ENCODE data around the gene SUMO3.

SUMO3 gene

DNA sequence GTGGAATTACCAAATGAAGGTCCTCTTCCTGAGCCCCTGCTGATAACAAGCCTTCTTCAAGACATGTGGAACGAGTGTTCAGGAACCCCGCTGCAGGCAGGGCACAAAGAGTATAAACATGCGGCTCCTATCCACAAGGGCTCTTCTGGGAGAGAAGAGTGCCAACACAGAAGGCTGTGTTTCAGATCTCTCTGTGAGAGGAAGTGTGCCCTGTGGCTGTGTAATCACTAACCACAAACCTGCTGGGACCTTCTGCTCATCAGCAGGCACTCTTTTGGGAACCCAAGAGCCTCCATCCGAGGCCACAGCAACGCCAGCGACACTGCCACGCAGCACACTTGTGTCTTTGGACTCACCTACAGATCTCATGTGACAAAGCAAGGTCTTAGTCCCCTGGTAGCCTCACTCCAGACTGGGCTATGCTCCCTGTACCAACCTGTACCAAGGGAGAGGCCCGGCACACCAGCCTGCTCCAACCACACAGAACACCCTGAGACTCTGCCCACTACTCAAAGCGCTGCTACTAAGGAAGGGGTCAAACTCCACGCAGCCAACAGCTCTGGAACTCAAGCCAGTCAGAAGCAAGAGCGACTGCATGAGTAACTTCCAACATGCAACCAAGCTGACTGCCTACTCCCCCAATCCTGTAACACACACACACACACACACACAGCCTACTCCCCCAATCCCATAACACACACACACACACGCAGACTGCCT, 47.9 kb upstream of the SUMO3 start:
- H3K4me3 ChIP-seq (ENCODE audit: low read length) = no peak overlapping the region
- peaks cover 12% of the 10 kb centered on the region for H4K20me1 ChIP-seq (ENCODE audit: control insufficient read depth, insufficient read depth, low read depth, low read length)
- peaks cover 59% of the 10 kb centered on the region for H3K79me2 ChIP-seq (ENCODE audit: control insufficient read depth, low read length)
- H3K27me3 ChIP-seq (ENCODE audit: control insufficient read depth, low read length) = no peaks in the 10 kb centered on the region
- no peak overlapping the region for H3K27ac ChIP-seq (ENCODE audit: low read depth, low read length)
- no peak overlapping the region for H3K4me2 ChIP-seq (ENCODE audit: low read length)
- peaks cover 8% of the 10 kb centered on the region; the same call in 1 of the 2 replicates for H3K36me3 ChIP-seq (ENCODE audit: control insufficient read depth, low read length)
- no peaks in the 10 kb centered on the region for H3K9me2 ChIP-seq (replicated peaks; ENCODE audit: control insufficient read depth, low read length)
- H3K4me1 ChIP-seq (ENCODE audit: control insufficient read depth, low read length) = peaks cover 25% of the 10 kb centered on the region
- H3F3A ChIP-seq (ENCODE audit: control insufficient read depth, insufficient read depth) = no peaks in the 10 kb centered on the region
- H3K9me3 ChIP-seq (ENCODE audit: control insufficient read depth, insufficient read depth, low read length) = no peaks in the 10 kb centered on the region
- TF ChIP-seq CTCF (IDR thresholded peaks at IDR 0.05; ENCODE audit: low read depth, low read length, poor library complexity, severe bottlenecking) (no peak), EZH2phosphoT487 (IDR thresholded peaks at IDR 0.05; ENCODE audit: borderline replicate concordance, low read length) (no peak)

GRCh38 chr21:44862869-44863685, 45.2 kb upstream of the SUMO3 start:
- Histone ChIP-seq H3K4me3 (ENCODE audit: low read length) (no peak overlapping the region), H3K27me3 (ENCODE audit: control insufficient read depth, low read length) (no peaks in the 10 kb centered on the region), H3K79me2 (ENCODE audit: control insufficient read depth, low read length) (peaks cover 33% of the 10 kb centered on the region), H3K9me2 (replicated peaks; ENCODE audit: control insufficient read depth, low read length) (no peaks in the 10 kb centered on the region), H3K27ac (ENCODE audit: low read depth, low read length) (no peak overlapping the region), H3K4me1 (ENCODE audit: control insufficient read depth, low read length) (peaks cover 16% of the 10 kb centered on the region), H3K36me3 (ENCODE audit: control insufficient read depth, low read length) (peaks cover 18% of the 10 kb centered on the region), H3K9me3 (ENCODE audit: control insufficient read depth, insufficient read depth, low read length) (no peaks in the 10 kb centered on the region), H3K4me2 (ENCODE audit: low read length) (no peak overlapping the region), H4K20me1 (ENCODE audit: control insufficient read depth, insufficient read depth, low read depth, low read length) (peaks cover 9% of the 10 kb centered on the region; the same call in 1 of the 2 replicates), H3F3A (ENCODE audit: control insufficient read depth, insufficient read depth) (no peaks in the 10 kb centered on the region)
- TF ChIP-seq CTCF (IDR thresholded peaks at IDR 0.05; ENCODE audit: low read depth, low read length, poor library complexity, severe bottlenecking) = no peak
- no peak for TF ChIP-seq EZH2phosphoT487 (IDR thresholded peaks at IDR 0.05; ENCODE audit: borderline replicate concordance, low read length)

DNA sequence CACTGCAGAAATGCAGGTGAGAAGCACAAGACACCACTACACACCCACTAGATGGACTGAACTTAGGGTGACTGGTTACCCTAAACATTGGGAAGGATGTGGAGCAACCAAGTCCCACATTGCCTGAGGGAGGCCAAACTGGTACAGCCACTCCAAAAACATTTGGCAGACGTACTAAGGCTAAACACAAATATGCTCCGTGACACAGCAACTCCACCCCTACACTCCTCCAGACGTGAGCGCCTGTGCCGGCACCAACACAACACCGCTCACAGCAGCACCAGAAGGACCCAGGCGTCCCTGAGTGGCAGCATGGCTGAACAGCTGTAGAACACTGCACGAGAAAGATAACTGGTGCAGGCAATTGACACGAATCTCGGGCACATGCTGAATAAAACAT, 40.9 kb upstream of the SUMO3 start:
- H3K36me3 ChIP-seq (ENCODE audit: control insufficient read depth, low read length) = peaks cover 13% of the 10 kb centered on the region
- H3K79me2 ChIP-seq (ENCODE audit: control insufficient read depth, low read length) = peaks cover 8% of the 10 kb centered on the region; the same call in 1 of the 2 replicates
- 0 out of 2 replicates have a peak, but pooled peaks cover 3% of the 10 kb centered on the region for H4K20me1 ChIP-seq (ENCODE audit: control insufficient read depth, insufficient read depth, low read depth, low read length)
- no peaks in the 10 kb centered on the region for H3K9me2 ChIP-seq (replicated peaks; ENCODE audit: control insufficient read depth, low read length)
- no peaks in the 10 kb centered on the region for H3F3A ChIP-seq (ENCODE audit: control insufficient read depth, insufficient read depth)
- H3K27ac ChIP-seq (ENCODE audit: low read depth, low read length) = no peak overlapping the region
- H3K9me3 ChIP-seq (ENCODE audit: control insufficient read depth, insufficient read depth, low read length) = no peaks in the 10 kb centered on the region
- no peak overlapping the region for H3K4me3 ChIP-seq (ENCODE audit: low read length)
- H3K4me2 ChIP-seq (ENCODE audit: low read length) = no peak overlapping the region
- no peaks in the 10 kb centered on the region for H3K4me1 ChIP-seq (ENCODE audit: control insufficient read depth, low read length)
- no peaks in the 10 kb centered on the region for H3K27me3 ChIP-seq (ENCODE audit: control insufficient read depth, low read length)
- no peak for TF ChIP-seq CTCF (IDR thresholded peaks at IDR 0.05; ENCODE audit: low read depth, low read length, poor library complexity, severe bottlenecking)

Data from DOHH2 (cell line).